NCI-H128 (cell line): ENCODE measurements around the gene CTAGE1.
"Not testable (repeated sequence)": the region's sequence is repeated elsewhere in the genome, so short reads cannot be mapped to it uniquely, and the experiment has no call there.

Experiments
- DNase-seq: peaks from one replicate; lab custom pipeline; 2025; ENCODE audit not compliant: unreplicated experiment; lab: John Stamatoyannopoulos, UW

CTAGE1 gene

DNA sequence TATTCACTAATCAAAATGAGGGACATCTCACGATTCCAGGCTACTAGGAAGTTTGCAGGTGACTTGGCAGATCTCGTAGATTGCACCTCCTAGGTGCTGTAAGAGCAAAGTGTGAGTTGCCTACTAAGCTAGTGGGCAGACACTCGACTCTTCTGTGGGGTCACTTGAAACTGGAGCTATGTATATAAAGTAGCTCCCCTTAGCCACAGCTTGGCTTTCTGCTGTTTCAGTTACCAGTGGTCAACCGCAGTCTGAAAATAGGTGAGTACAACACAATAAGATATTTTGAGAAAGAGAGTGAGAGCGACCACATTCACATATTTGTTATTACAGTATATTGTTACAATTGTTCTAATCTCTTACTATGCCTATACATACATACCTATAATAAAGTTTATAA is 23.3 kb downstream of the CTAGE1 start:
- no peak for DNase-seq

DNA sequence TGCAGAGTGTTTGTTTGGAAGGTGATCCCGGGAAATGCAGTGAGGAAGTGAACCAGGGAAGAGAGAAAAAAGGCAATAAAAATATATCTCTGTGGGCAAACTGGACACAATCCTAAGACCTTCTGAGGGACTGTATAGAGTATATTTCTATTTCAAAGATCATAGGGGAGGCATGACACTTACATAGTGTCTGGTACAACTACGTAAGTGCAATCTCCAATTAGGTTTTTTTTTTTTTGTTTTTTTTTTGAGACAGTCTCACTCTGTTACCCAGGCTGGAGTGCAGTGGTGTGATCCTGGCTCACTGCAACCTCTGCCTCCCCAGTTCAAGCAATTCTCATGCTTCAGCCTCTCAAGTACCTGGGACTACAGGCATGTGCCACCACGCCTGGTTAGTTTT is 24.6 kb downstream of the CTAGE1 start:
- not testable (repeated sequence) for DNase-seq

DNA sequence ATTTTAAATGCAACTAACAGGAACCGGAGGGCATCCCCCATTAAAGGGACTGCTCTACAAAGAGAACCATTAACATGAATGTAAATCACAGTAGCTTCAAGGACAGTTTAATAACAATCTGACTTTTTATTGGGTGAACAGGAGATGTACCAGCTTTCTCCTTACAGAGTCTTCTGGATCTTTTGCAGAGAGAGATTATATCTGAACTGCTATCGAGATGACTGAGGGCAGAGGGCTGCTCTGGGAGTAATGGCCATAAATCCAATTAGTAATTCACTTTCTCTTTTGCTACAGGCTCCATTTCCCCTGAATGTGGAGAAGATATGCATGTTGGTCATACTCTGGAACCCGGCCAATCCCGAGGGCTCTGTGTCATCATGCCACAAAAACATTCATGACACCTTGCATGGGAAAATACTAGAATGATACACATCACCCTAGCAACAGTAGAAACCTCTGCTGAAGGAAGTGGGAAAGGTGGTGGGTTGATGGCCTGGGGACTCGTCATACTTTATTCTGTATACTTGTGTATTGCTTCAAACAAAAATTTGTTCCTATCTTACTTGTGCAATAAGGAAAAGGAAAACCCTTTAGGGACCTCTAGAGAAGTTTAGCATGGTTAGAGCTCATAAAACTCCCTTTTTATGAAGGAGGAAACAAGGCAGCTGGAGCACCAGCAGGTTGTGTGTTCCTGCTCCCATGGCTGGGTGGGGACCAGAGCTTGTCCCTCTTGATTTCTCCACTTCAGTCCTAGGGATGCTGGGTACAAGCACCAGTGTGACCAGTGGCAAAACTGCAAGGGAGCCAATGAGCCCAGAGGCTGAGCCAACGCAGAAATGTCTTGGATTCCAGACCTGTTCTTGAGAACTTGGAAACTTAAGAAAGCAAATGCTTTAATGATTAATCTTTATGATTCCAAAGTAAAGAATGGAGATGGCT is 26.0 kb downstream of the CTAGE1 start:
- DNase-seq, result no peak

DNA sequence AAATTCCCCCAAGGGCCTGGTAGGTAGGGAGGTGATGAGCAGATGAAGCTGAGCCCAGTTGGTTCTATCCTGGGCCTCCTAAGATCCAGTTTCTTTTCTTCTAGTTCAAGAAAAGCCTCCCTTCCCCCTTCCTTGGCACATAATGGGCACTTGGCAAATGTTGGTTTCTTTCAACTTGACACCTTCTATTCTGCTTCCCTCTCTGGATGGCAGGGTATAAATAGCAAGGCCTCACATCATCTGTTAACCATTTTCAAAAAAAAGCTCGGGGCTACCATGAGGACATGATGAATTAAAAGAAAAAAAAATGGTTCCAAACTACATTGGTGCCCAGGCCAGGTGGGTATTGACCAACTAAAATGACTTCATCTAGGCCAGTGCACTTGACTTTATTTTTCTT is 29.9 kb downstream of the CTAGE1 start:
- DNase-seq, result no peak

DNA sequence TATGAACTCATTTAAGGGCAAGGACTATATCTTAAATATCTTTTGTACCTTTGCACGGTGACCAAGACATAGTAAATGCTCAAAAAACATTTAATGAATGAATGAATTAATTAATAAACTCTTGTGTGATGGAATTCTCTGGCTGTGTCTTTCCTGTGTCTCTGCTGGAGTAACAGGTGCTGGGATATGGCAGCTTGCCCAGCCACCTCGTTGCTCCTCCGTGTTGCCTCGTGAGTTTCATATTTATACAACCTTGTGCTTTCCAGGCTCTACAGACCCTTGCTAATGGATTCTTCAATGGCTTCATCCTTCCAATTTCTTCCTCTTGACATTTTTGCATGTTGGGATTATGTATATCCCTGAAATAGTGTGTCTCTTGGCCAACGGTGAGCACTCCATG is 30.4 kb downstream of the CTAGE1 start:
- DNase-seq, result no peak

DNA sequence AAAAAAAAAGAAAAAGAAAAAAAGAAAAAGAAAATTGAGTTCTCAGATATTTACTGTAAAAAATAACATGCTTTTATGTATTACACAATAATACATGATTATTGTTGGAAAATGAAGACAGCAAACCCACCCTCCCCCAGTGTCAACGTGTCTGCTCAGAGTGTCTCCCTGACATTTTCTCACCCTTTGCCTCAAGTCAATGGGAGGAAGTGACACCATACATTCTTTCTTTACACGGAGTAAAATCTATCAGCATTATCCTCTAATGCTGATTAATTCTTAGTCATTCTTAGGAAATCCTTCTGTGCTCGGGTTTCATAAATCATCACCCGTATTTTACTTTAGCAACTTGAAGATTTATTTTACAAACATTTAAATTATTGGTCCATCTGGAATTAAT is 32.0 kb downstream of the CTAGE1 start:
- no peak for DNase-seq

DNA sequence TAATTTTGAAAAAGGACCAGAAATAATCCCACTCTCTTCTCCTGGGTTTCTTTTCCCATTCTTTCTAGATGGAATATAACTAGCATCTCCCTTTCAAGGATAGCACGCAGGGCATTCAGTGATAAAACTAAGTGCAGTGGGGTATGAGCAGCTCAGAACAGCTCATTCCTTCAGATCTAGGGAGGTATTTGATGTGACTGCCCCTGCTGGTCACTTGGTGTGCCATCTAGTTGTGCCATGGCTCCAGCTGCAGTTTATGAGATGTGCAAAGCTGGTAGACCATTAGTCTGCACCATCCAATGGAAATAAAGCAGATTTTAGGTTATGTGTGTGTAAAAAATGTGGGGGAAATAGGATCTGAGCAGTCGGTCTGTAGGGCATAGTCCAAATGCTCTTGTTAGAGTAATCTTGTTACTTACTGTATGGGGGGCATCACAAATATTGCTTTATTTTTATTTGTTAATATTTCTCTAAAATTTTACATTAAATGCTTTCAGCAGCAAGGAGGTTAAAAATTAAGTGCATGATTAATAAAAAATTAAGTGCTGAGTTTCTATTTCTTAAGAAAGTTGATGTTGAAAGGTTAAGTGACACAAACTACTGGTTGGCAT is 38.9 kb downstream of the CTAGE1 start:
- no peak for DNase-seq

DNA sequence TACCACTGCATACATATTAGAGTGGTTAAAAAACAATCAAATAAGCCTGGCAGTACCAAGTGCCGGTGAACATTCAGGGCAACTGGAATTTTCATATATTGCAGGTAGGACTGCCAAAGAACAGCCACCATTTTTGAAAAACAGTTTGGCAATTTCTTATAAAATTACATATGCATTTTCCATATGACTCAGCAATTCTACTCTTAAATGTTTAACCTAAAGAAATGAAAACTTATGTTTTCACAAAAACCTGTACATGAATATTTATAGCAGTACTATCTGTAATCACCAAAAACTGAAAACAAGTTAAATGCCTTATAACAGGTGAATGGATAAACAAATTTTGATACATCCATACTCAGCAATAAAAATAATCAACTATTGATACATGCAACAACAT is 39.9 kb downstream of the CTAGE1 start:
- no peak for DNase-seq

DNA sequence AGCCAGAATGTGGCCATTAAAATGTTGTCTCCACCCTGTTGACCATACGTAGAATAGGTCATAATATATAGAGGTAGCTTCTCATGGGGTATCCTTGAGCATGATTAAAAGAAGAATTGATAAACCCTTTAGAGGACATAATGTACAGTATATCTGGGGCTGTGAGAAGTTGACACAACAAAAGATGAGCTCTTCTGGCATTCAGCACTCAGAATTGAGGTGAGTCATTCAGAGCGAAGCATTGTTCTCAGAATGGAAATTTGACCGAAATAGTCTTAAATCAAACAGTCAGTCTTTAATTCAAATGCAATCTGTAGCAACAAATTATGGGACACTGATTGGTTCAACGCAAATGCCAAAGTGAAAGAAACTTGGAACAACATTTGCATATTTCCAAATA is 47.3 kb downstream of the CTAGE1 start:
- no peak for DNase-seq

DNA sequence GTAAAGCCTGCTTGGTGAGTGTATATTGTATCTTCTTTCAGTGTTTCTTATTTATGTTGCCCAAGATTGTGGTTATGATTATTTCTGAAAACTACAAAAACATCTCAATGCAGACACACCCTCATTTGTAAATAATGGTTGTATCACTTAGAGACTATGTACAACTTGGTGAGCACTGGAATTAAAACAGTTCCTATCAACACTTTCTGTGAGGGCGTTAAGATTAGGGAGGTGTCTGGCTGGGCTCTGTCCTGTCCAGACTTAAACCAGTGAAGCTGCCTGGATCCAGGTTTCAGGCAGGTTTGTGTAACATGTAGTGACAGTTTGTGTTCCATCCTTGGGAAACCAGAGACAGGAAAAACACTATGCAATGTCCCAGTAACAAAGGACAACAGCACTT is 49.7 kb downstream of the CTAGE1 start:
- no peak for DNase-seq

DNA sequence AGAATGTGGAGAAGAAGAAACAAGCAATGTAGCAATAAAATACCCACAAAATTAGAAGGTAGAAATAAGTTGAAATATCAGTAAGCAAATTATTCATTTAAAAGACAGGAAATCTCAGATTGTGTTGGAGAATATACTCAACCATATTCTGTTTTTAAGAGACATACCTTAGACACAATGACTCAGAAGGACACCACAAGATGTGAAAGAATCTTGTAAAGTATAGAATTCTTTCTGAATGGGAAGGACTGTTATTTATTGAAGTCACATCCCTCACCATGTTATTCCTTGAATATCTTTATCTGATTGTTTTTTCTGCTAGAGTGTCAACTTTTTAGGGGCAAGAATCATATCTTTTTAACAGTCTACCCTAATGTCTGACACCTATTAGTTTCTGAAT is 50.4 kb downstream of the CTAGE1 start:
- no peak for DNase-seq

DNA sequence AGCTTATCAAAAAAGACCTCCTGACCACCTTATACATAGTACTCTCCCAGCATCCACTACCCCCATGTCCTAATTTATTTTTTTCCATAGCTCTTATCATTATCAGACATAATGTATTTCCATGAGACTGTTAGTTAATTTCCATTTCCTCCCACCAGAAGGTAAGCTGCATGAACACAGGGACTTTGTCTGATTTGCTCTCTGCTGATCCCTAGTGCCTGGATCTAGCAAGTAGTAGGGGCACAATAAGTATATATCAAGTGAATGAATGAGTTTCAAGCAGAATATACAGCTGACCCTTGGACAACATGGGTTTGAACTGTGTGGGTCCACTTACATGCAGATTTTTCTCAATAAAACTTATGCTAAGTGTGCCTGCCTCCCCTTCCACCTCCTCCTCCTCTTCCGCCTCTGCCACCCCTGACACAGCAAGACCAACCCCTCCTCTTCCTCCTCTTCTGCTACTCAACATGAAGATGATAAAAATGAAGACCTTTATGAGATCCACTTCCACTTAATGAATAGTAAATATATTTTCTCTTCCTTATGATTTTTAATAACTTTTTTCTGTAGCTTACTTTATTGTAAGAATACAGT is 53.8 kb downstream of the CTAGE1 start:
- no peak for DNase-seq
